T-cell (primary cell): ENCODE data around the gene BPI. TPM values are rescaled to one million over a fixed set of nuclear protein-coding genes. Genes with fewer than 3 reads are reported as not detected.

Experiments
- ATAC-seq, 4 experiments: fragments of 200-7000 bp in 3 of 4; fragments of 150-1000 bp in 1 of 4; cut with Tn5 transposase; replicated peaks in 1 of 4; 1 replicate in 3 of 4; 2 replicates in 1 of 4; pipeline ENCODE4 v1.10.0; 2021; ENCODE audit warnings: moderate library complexity in 3 of 4, mild to moderate bottlenecking in 2 of 4, moderate number of reproducible peaks in 1 of 4
- CTCF ChIA-PET, 2 donors: fragments of 300-600 bp; sonication (Branson Sonifier 250); formaldehyde crosslinking; loops; one replicate each; lab custom pipeline; 2022; ENCODE audit warnings: antibody characterized with exemption in 2 of 2; lab: Charles Lee
- POLR2A ChIA-PET, 2 donors: fragments of 300-600 bp; sonication (Branson Sonifier 250); formaldehyde crosslinking; loops; one replicate each; lab custom pipeline; 2022; ENCODE audit warnings: antibody characterized with exemption in 2 of 2; lab: Charles Lee
- DNase-seq, 35 experiments: peaks; one replicate each; pipeline versions ENCODE4 v3.0.0 to v3.0.0-alpha.2; 2013 to 2023
- H3K27ac ChIP-seq: one replicate; pipeline ENCODE4 v1.5.1; 2013; ENCODE audit warnings: low read length
- H3K27me3 ChIP-seq, 2 experiments: replicated peaks in 1 of 2; 1 replicate in 1 of 2; 2 replicates in 1 of 2; pipeline versions ENCODE4 v1.6.1 to v1.7.0; 2013; ENCODE audit warnings: low read length in 1 of 2, mixed read lengths in 1 of 2; ENCODE audit not compliant: control insufficient read depth in 2 of 2, insufficient read depth in 2 of 2; ENCODE audit errors: extremely low read depth in 1 of 2
- H3K36me3 ChIP-seq, 2 donors: 1 replicate in 1 of 2; 2 replicates in 1 of 2; pipeline versions ENCODE4 v1.6.1 to v1.7.0; 2013; ENCODE audit warnings: low read length in 1 of 2; ENCODE audit not compliant: control insufficient read depth in 2 of 2, insufficient read depth in 1 of 2; ENCODE audit errors: extremely low read depth in 1 of 2
- H3K4me1 ChIP-seq, 2 experiments: 1 replicate in 1 of 2; 2 replicates in 1 of 2; pipeline versions ENCODE4 v1.6.1 to v1.7.0; 2013; ENCODE audit warnings: low read length in 2 of 2, mixed read lengths in 1 of 2; ENCODE audit not compliant: insufficient read depth in 2 of 2, control insufficient read depth in 1 of 2; ENCODE audit errors: extremely low read depth in 1 of 2
- H3K4me3 ChIP-seq, 2 donors: 1 replicate in 1 of 2; 2 replicates in 1 of 2; pipeline versions ENCODE4 v1.5.1 to v1.7.0; 2013; ENCODE audit warnings: mild to moderate bottlenecking in 2 of 2, low read length in 1 of 2, moderate library complexity in 1 of 2; ENCODE audit not compliant: control insufficient read depth in 1 of 2; ENCODE audit errors: extremely low read depth in 1 of 2
- H3K9me3 ChIP-seq: 2 replicates; pipeline ENCODE4 v1.7.0; 2013
- H3K27ac Mint-ChIP-seq, 2 donors: one replicate each; pipeline ENCODE4 v1.8.0; 2020 to 2021; ENCODE audit warnings: mild to moderate bottlenecking in 2 of 2, mixed read lengths in 2 of 2
- H3K27me3 Mint-ChIP-seq, 2 donors: one replicate each; pipeline ENCODE4 v1.8.0; 2021 to 2022; ENCODE audit warnings: mixed read lengths in 2 of 2
- H3K36me3 Mint-ChIP-seq: one replicate; pipeline ENCODE4 v1.8.0; 2021; ENCODE audit warnings: mixed read lengths
- H3K4me1 Mint-ChIP-seq, 3 donors: one replicate each; pipeline ENCODE4 v1.8.0; 2020 to 2022; ENCODE audit warnings: mixed read lengths in 3 of 3, mild to moderate bottlenecking in 1 of 3
- H3K4me3 Mint-ChIP-seq, 3 donors: one replicate each; pipeline ENCODE4 v1.8.0; 2020 to 2022; ENCODE audit warnings: mild to moderate bottlenecking in 3 of 3, mixed read lengths in 3 of 3, moderate library complexity in 3 of 3
- H3K9me3 Mint-ChIP-seq, 3 donors: one replicate each; pipeline ENCODE4 v1.8.0; 2020 to 2022; ENCODE audit warnings: mixed read lengths in 3 of 3
- WGBS: methylation state at CpG from one replicate; pipeline ENCODE4 v1.1.5; 2013; ENCODE audit warnings: missing lambda C conversion rate; ENCODE audit not compliant: insufficient coverage; 5-methylcytosine and 5-hydroxymethylcytosine counted together
- total RNA-seq, 35 experiments: library from RNA in 6 of 35; stranded (reverse) in 6 of 35; fragments of 120-200 nt in 1 of 35; gene quantifications; one replicate each; pipeline versions ENCODE4 v1.2.1 to v1.2.4 and lab custom pipeline; 2013 to 2026

The BPI gene
- total RNA-seq, 5 donors from 2014 or later (not counting 1 experiment from before 2014, with no cell fraction given) = not detected

- WGBS = 60% methylated on average over 10 of the region's 21 CpGs
- H3K27ac ChIP-seq = no peak overlapping the region
- ChIA-PET POLR2A (no interaction called here), CTCF (no interaction called here)
- no peaks in the 10 kb centered on the region for H3K4me1 ChIP-seq
- no peak for DNase-seq
- Mint-ChIP-seq H3K27ac (no peak overlapping the region), H3K9me3 (no peaks in the 10 kb centered on the region), H3K27me3 (peaks cover 40 to 52% of the 10 kb centered on the region in 2 donors), H3K36me3 (no peaks in the 10 kb centered on the region), H3K4me3 (no peak overlapping the region), H3K4me1 (peaks cover 0 to 4% (median 0%) of the 10 kb centered on the region in 3 donors)
- no peaks in the 10 kb centered on the region for H3K9me3 ChIP-seq
- H3K4me3 ChIP-seq = no peak overlapping the region
- H3K27me3 ChIP-seq = peaks cover 0 to 42% of the 10 kb centered on the region in 2 experiments
- no peaks in the 10 kb centered on the region for H3K36me3 ChIP-seq
- ATAC-seq = no peak
Observed at GRCh38 chr20:38290829-38291814, 12.8 kb upstream of the BPI start.

GRCh38 chr20:38291966-38292365, 12.0 kb upstream of the BPI start:
- Histone ChIP-seq H3K4me1 (no peaks in the 10 kb centered on the region), H3K9me3 (no peaks in the 10 kb centered on the region), H3K36me3 (no peaks in the 10 kb centered on the region), H3K27ac (no peak overlapping the region), H3K4me3 (no peak overlapping the region), H3K27me3 (peaks cover 0 to 43% of the 10 kb centered on the region in 2 experiments)
- CTCF ChIA-PET = no interaction called here
- POLR2A ChIA-PET = no interaction called here
- Mint-ChIP-seq H3K4me1 (peaks cover 0 to 4% (median 0%) of the 10 kb centered on the region in 3 donors), H3K4me3 (no peak overlapping the region), H3K27ac (no peak overlapping the region), H3K36me3 (no peaks in the 10 kb centered on the region), H3K27me3 (peaks cover 34 to 44% of the 10 kb centered on the region in 2 donors), H3K9me3 (no peaks in the 10 kb centered on the region)
- ATAC-seq (no peak), DNase-seq (no peak)
- WGBS = 59% methylated on average over 2 of the region's 3 CpGs

- Mint-ChIP-seq H3K27me3 (peaks cover 27 to 34% of the 10 kb centered on the region in 2 donors), H3K4me1 (no peaks in the 10 kb centered on the region), H3K4me3 (no peak overlapping the region), H3K36me3 (no peaks in the 10 kb centered on the region), H3K27ac (no peak overlapping the region), H3K9me3 (no peaks in the 10 kb centered on the region)
- Histone ChIP-seq H3K27ac (no peak overlapping the region), H3K36me3 (no peaks in the 10 kb centered on the region), H3K4me1 (no peaks in the 10 kb centered on the region), H3K27me3 (peaks cover 0 to 40% of the 10 kb centered on the region in 2 experiments), H3K9me3 (no peaks in the 10 kb centered on the region), H3K4me3 (no peak overlapping the region)
- ChIA-PET POLR2A (no interaction called here), CTCF (no interaction called here)
- ATAC-seq = no peak
- DNase-seq = no peak
- 91% methylated on average over 2 of the region's 7 CpGs for WGBS
Observed at GRCh38 chr20:38293491-38294065, 10.4 kb upstream of the BPI start.

- DNase-seq (no peak), ATAC-seq (no peak)
- 63% methylated on average over 7 of the region's 11 CpGs for WGBS
- Histone ChIP-seq H3K27me3 (peaks cover 0 to 43% of the 10 kb centered on the region in 2 experiments), H3K4me1 (no peaks in the 10 kb centered on the region), H3K36me3 (no peaks in the 10 kb centered on the region), H3K27ac (no peak overlapping the region), H3K4me3 (no peak overlapping the region), H3K9me3 (no peaks in the 10 kb centered on the region)
- H3K4me1 Mint-ChIP-seq = no peaks in the 10 kb centered on the region
- CTCF ChIA-PET = no interaction called here
- H3K4me3 Mint-ChIP-seq = no peak overlapping the region
- no peak overlapping the region for H3K27ac Mint-ChIP-seq
- H3K27me3 Mint-ChIP-seq = peaks cover 24 to 35% of the 10 kb centered on the region in 2 donors
- POLR2A ChIA-PET = no interaction called here
- no peaks in the 10 kb centered on the region for H3K9me3 Mint-ChIP-seq
- no peaks in the 10 kb centered on the region for H3K36me3 Mint-ChIP-seq
Observed at GRCh38 chr20:38294076-38294591, 9.8 kb upstream of the BPI start.

- no peaks in the 10 kb centered on the region for H3K36me3 Mint-ChIP-seq
- peaks cover 25 to 35% of the 10 kb centered on the region in 2 donors for H3K27me3 Mint-ChIP-seq
- no peaks in the 10 kb centered on the region for H3K9me3 Mint-ChIP-seq
- WGBS = 82% methylated on average over 3 of the region's 5 CpGs
- Histone ChIP-seq H3K4me1 (no peaks in the 10 kb centered on the region), H3K9me3 (no peaks in the 10 kb centered on the region), H3K27ac (no peak overlapping the region), H3K36me3 (no peaks in the 10 kb centered on the region), H3K27me3 (peaks cover 0 to 53% of the 10 kb centered on the region in 2 experiments), H3K4me3 (no peak overlapping the region)
- no peak overlapping the region for H3K27ac Mint-ChIP-seq
- no peak for ATAC-seq
- H3K4me1 Mint-ChIP-seq = no peaks in the 10 kb centered on the region
- H3K4me3 Mint-ChIP-seq = no peak overlapping the region
- ChIA-PET CTCF (no interaction called here), POLR2A (no interaction called here)
- DNase-seq = no peak
Observed at GRCh38 chr20:38295811-38296210, 8.1 kb upstream of the BPI start.

DNA sequence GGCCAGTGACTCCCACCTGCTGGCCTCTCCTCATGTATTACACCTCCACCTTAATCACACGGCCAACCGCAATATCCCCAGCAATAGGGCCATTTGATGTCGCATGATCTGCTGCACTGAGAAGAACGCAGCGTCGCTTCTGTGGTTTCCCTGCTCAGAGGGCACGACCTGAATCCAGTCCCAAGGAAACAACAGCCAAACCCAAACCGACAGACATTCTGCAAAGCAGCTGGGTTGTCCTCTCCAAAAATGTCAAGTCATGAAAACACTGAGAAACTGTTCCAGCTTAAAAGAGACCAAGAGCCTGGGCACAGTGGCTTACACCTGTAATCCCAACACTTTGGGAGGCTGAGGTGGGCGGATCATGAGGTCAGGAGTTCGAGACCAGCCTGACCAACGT, 7.5 kb upstream of the BPI start:
- no peak overlapping the region for H3K27ac ChIP-seq
- Mint-ChIP-seq H3K36me3 (no peaks in the 10 kb centered on the region), H3K27me3 (peaks cover 25 to 36% of the 10 kb centered on the region in 2 donors), H3K4me3 (no peak overlapping the region), H3K4me1 (no peaks in the 10 kb centered on the region), H3K27ac (no peak overlapping the region), H3K9me3 (no peaks in the 10 kb centered on the region)
- POLR2A ChIA-PET = no interaction called here
- no peak for ATAC-seq
- WGBS = 58% methylated on average over 8 of the region's 11 CpGs
- no peaks in the 10 kb centered on the region for H3K36me3 ChIP-seq
- CTCF ChIA-PET = no interaction called here
- no peaks in the 10 kb centered on the region for H3K4me1 ChIP-seq
- DNase-seq = no peak
- H3K27me3 ChIP-seq = peaks cover 0 to 56% of the 10 kb centered on the region in 2 experiments
- no peak overlapping the region for H3K4me3 ChIP-seq
- no peaks in the 10 kb centered on the region for H3K9me3 ChIP-seq
